ENCODE results near the gene PTGIS. TPM values are rescaled to one million over a fixed set of nuclear protein-coding genes. Genes with fewer than 3 reads are reported as not detected.

Gene PTGIS
- total RNA-seq, 1 experiment from 2014 or later = 0.26 TPM

DNA sequence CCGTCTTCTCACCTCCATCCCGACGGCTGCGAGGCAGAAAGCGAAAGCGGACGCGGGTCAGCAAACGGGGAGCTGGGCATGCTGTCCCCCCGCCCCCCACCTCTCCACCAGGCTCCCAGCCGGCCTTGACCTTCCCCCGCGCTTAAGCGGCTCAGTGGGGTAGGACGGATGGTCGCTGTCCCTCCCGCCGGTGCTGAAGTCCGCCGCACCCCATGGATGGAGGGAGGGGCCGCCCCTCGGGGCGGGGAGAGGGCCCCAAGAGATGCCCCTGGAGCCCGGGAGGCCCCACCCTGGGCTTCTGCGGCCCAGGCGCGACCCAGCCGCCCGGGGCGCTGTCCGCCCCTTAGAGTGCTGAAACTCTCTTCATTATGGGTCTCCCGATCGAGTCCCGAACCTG lies 85.3 kb downstream of the PTGIS start, which contains the start of gene KCNB1:
Gene KCNB1 (minus strand): TSS at position 48 of the 397 bp plus-strand sequence. CDS start 188 bp downstream, outside the sequence.
- CTCF ChIA-PET = interaction anchor here (1.1 kb wide), 1 partner anchor 31 kb away, joined by 3 read pairs; no protein-coding TSS in a partner anchor
- Mint-ChIP-seq H3K27me3 (ENCODE audit: unreplicated experiment) (peaks cover 100% of the 10 kb centered on the region), H3K4me3 (ENCODE audit: low read depth, unreplicated experiment) (no peak within 1 kb of the TSS), H3K9me3 (ENCODE audit: low read depth, unreplicated experiment) (no peaks in the 10 kb centered on the region), H3K36me3 (ENCODE audit: insufficient read depth, unreplicated experiment) (peaks cover 5% of the 10 kb centered on the region), H3K27ac (ENCODE audit: unreplicated experiment) (no peak within 1 kb of the TSS), H3K4me1 (ENCODE audit: low read depth, unreplicated experiment) (no peaks in the 10 kb centered on the region)
- DNase-seq = peak; percentile 49
- TF ChIP-seq, protein P1, sequence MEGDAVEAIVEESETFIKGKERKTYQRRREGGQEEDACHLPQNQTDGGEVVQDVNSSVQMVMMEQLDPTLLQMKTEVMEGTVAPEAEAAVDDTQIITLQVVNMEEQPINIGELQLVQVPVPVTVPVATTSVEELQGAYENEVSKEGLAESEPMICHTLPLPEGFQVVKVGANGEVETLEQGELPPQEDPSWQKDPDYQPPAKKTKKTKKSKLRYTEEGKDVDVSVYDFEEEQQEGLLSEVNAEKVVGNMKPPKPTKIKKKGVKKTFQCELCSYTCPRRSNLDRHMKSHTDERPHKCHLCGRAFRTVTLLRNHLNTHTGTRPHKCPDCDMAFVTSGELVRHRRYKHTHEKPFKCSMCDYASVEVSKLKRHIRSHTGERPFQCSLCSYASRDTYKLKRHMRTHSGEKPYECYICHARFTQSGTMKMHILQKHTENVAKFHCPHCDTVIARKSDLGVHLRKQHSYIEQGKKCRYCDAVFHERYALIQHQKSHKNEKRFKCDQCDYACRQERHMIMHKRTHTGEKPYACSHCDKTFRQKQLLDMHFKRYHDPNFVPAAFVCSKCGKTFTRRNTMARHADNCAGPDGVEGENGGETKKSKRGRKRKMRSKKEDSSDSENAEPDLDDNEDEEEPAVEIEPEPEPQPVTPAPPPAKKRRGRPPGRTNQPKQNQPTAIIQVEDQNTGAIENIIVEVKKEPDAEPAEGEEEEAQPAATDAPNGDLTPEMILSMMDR (IDR thresholded peaks at IDR 0.05; ENCODE audit: unreplicated experiment) = no peak
- intact Hi-C loops (cut with micrococcal nuclease; ENCODE audit: unreplicated experiment) = no loop called here
- no TSS peak for BruUV-seq (replicated peaks)

DNA sequence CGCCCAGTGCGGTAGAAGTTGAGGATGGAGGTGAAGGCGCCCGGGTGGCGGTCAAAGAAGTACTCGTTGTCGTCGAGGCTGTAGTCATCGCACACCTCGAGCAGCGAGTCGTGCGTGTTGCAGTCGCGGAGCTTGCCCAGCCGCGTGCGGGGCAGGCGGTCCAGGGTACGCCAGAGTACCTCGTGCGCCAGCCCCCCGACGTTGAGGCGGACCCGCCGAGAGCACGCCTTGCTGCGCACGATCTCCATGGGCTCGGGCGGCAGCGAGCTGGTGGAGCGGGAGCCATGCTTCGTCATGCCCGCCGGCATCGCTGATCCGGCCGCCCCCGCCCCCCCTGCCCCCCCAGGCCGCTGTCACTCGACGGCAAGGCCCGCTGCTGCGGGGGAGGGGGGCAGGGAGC lies 85.8 kb downstream of the PTGIS start:
- H3K36me3 Mint-ChIP-seq (ENCODE audit: insufficient read depth, unreplicated experiment) = peaks cover 5% of the 10 kb centered on the region
- no peak for DNase-seq
- CTCF ChIA-PET = interaction anchor here (1.1 kb wide), 1 partner anchor 31 kb away, joined by 3 read pairs; no protein-coding TSS in a partner anchor
- BruUV-seq (replicated peaks) = no TSS peak
- intact Hi-C loops (cut with micrococcal nuclease; ENCODE audit: unreplicated experiment) = no loop called here
- H3K27ac Mint-ChIP-seq (ENCODE audit: unreplicated experiment) = no peak overlapping the region
- H3K4me3 Mint-ChIP-seq (ENCODE audit: low read depth, unreplicated experiment) = no peak overlapping the region
- TF ChIP-seq, protein P1 (IDR thresholded peaks at IDR 0.05; ENCODE audit: unreplicated experiment) = no peak
- H3K4me1 Mint-ChIP-seq (ENCODE audit: low read depth, unreplicated experiment) = no peaks in the 10 kb centered on the region
- peaks cover 100% of the 10 kb centered on the region for H3K27me3 Mint-ChIP-seq (ENCODE audit: unreplicated experiment)
- no peaks in the 10 kb centered on the region for H3K9me3 Mint-ChIP-seq (ENCODE audit: low read depth, unreplicated experiment)

DNA sequence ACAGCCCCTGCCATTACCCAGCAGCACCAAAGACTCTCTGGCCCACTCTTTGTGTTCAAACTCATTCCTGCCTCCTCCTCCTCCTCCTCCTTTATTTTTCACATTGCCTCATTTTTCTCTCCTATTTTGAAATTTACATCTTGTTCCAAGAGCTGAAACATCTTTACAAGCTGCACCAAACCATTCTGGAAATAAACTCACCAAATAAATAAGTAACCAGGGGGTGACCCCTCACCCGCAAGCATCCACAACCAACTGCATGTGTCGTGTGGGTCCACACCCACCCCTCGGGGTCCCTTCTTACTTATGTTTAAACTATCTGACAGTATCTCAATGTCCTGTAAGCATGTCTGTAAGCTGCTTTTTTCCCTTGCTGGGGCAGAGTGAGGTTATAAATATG lies 86.8 kb downstream of the PTGIS start:
- CTCF ChIA-PET = no interaction called here
- no TSS peak for BruUV-seq (replicated peaks)
- H3K4me1 Mint-ChIP-seq (ENCODE audit: low read depth, unreplicated experiment) = no peaks in the 10 kb centered on the region
- H3K27me3 Mint-ChIP-seq (ENCODE audit: unreplicated experiment) = peaks cover 93% of the 10 kb centered on the region
- H3K9me3 Mint-ChIP-seq (ENCODE audit: low read depth, unreplicated experiment) = no peaks in the 10 kb centered on the region
- no peak overlapping the region for H3K4me3 Mint-ChIP-seq (ENCODE audit: low read depth, unreplicated experiment)
- intact Hi-C loops (cut with micrococcal nuclease; ENCODE audit: unreplicated experiment) = no loop called here
- TF ChIP-seq, protein P1 (IDR thresholded peaks at IDR 0.05; ENCODE audit: unreplicated experiment) = no peak
- H3K27ac Mint-ChIP-seq (ENCODE audit: unreplicated experiment) = no peak overlapping the region
- H3K36me3 Mint-ChIP-seq (ENCODE audit: insufficient read depth, unreplicated experiment) = peaks cover 5% of the 10 kb centered on the region
- DNase-seq = no peak

DNA sequence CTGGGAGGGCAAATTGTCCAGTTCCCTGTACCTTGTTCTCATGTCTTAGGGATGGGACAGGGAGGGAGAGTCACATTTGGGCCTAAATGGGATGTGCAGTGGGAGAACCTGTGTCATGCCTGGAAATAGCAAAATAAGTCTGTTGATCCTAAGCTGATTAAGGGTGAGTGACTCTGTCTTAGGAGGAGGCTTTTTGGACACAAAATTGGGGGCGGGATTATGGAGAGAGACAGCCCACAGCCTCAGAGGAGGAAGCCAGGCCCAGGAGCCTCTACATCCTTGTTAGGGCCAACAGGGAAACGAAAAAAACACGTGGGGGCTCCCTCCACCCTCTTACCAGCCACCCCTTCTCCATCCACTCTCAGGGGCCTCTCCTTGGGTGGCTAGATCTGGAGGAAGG lies 87.7 kb downstream of the PTGIS start:
- TF ChIP-seq, protein P1 (IDR thresholded peaks at IDR 0.05; ENCODE audit: unreplicated experiment) = no peak
- peaks cover 5% of the 10 kb centered on the region for H3K36me3 Mint-ChIP-seq (ENCODE audit: insufficient read depth, unreplicated experiment)
- intact Hi-C loops (cut with micrococcal nuclease; ENCODE audit: unreplicated experiment) = no loop called here
- no peak overlapping the region for H3K4me3 Mint-ChIP-seq (ENCODE audit: low read depth, unreplicated experiment)
- no peak for DNase-seq
- no peaks in the 10 kb centered on the region for H3K9me3 Mint-ChIP-seq (ENCODE audit: low read depth, unreplicated experiment)
- CTCF ChIA-PET = interaction anchor here (1.2 kb wide), 1 partner anchor 21 kb away, joined by 3 read pairs; no protein-coding TSS in a partner anchor
- no peaks in the 10 kb centered on the region for H3K4me1 Mint-ChIP-seq (ENCODE audit: low read depth, unreplicated experiment)
- H3K27me3 Mint-ChIP-seq (ENCODE audit: unreplicated experiment) = peaks cover 93% of the 10 kb centered on the region
- no peak overlapping the region for H3K27ac Mint-ChIP-seq (ENCODE audit: unreplicated experiment)
- BruUV-seq (replicated peaks) = no TSS peak
